ENCODE measurements around the gene ETV3.

Gene ETV3

GRCh38 chr1:157137408-157138219 lies 581 bp downstream of the ETV3 start:
- no peak for DNase-seq

- no peak for DNase-seq
Observed at GRCh38 chr1:157137046-157137407, 1.2 kb downstream of the ETV3 start.

GRCh38 chr1:157136133-157136532 lies 2.1 kb downstream of the ETV3 start:
- no peak for DNase-seq

GRCh38 chr1:157135646-157136045 lies 2.5 kb downstream of the ETV3 start:
- DNase-seq, result no peak

- DNase-seq, result no peak
Observed at GRCh38 chr1:157135070-157135469, 3.1 kb downstream of the ETV3 start.

GRCh38 chr1:157134442-157134841 lies 3.8 kb downstream of the ETV3 start:
- no peak for DNase-seq

GRCh38 chr1:157133426-157133825 lies 4.8 kb downstream of the ETV3 start:
- no peak for DNase-seq

- no peak for DNase-seq
Observed at GRCh38 chr1:157132616-157133167, 5.5 kb downstream of the ETV3 start.

- no peak for DNase-seq
Observed at GRCh38 chr1:157132111-157132510, 6.1 kb downstream of the ETV3 start.

- DNase-seq, result no peak
Observed at GRCh38 chr1:157131281-157131680, 6.9 kb downstream of the ETV3 start.

- no peak for DNase-seq
Observed at GRCh38 chr1:157124855-157125254, 13.3 kb downstream of the ETV3 start.

GRCh38 chr1:157119448-157119847 lies 18.7 kb downstream of the ETV3 start:
- DNase-seq, result no peak

GRCh38 chr1:157119008-157119407 lies 19.2 kb downstream of the ETV3 start:
- no peak for DNase-seq

- no peak for DNase-seq
Observed at GRCh38 chr1:157117527-157118057, 20.6 kb downstream of the ETV3 start.

- no peak for DNase-seq
Observed at GRCh38 chr1:157116737-157117103, 21.5 kb downstream of the ETV3 start.

- no peak for DNase-seq
Observed at GRCh38 chr1:157115851-157116736, 22.1 kb downstream of the ETV3 start.

GRCh38 chr1:157115429-157115838 lies 22.8 kb downstream of the ETV3 start:
- DNase-seq, result no peak

GRCh38 chr1:157114183-157115121 lies 23.7 kb downstream of the ETV3 start:
- DNase-seq, result no peak

- DNase-seq, result no peak
Observed at GRCh38 chr1:157113631-157114030, 24.6 kb downstream of the ETV3 start.

GRCh38 chr1:157113106-157113505 lies 25.1 kb downstream of the ETV3 start:
- DNase-seq, result no peak

- DNase-seq, result no peak
Observed at GRCh38 chr1:157112186-157112867, 25.9 kb downstream of the ETV3 start.
